GM21619 (cell line): Measurements from ENCODE around the gene CBLB.

Source experiments
- ATAC-seq: cut with Tn5 transposase; IDR thresholded peaks from one replicate; pipeline ENCODE4 v1.9.1; 2021; ENCODE audit not compliant: unreplicated experiment

The CBLB gene

DNA sequence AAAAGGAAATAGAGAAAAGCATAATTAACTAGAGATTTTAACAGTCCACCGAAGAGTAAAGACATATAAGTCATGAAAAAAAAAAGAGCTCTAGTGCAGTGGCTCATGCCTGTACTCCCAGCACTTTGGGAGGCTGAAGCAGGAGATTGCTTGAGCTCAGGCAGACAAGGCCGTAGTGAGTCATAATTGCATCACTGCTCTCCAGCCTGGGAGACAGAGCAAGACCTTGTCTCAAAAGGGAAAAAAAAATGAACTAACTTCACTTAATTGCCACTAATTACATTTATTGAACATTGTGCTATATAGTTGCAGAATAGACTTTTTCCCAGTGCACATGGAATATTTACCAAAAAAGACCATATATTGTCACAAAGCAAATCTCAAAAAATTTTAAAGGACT is 221.8 kb downstream of the CBLB start:
- no peak for ATAC-seq

DNA sequence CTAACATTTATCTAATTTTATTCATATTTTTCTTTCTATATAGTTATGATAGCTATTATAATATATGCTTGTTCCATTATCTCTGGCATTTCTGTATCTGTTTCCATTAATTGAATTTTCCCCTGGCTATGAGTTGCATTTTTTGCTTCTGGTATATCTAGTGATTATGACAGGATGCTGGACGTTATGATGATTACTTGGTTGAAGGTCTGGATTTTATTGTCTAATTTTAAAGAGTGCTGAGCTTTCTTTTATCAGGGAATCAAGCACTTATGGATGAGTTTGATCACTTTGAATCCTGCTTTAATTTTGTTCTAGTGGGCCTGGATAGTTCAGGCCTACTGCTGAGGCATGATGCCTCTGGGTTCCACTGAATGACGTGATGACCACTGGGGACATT is 229.7 kb downstream of the CBLB start:
- no peak for ATAC-seq

DNA sequence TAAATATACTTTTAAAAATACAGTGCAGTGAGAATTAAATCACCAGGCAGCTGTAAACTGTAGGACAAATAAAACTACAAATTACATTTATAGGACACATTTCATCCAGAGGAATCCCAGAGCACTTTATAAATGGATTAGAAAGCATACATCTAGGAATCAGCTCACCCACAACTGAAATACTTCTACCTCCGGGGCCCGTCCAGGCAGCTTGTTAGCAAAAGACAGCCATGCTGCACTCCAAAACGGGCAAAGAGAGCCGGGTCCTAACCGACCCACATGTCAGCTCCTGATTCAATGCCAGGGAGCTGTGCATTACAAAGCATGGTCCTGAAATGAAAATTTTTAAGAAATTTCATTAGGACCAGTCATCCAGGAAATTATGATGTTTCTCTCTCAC is 234.1 kb downstream of the CBLB start:
- no peak for ATAC-seq

- no peak for ATAC-seq
These were observed 239.1 kb downstream of the CBLB start for GRCh38 chr3:105629718-105630117.

DNA sequence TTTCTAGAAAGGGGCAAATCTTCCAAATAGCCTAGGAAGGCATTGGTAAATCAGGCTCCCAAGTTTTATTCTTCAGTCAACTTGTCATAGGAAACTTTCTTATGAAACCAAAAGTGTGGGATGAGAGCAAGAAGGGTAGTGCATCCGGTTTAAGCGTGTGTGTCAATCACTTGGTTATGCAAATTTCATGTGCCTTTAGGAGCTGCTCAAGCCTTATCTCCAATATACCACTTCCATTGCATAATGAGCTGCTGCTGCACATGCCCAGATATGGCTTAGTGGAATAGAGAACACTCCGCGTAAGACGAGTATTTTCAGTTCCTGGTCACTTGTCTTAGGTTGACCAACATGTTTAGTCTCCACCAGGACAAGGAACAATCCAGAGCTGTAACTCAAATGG is 242.1 kb downstream of the CBLB start:
- ATAC-seq, result no peak

GRCh38 chr3:105622169-105622568 is 246.6 kb downstream of the CBLB start:
- ATAC-seq, result no peak

- ATAC-seq, result no peak
These were observed 248.6 kb downstream of the CBLB start for GRCh38 chr3:105620236-105620635.

- no peak for ATAC-seq
These were observed 249.2 kb downstream of the CBLB start for GRCh38 chr3:105619651-105620050.

- ATAC-seq, result no peak
These were observed 250.3 kb downstream of the CBLB start for GRCh38 chr3:105618556-105618955.

DNA sequence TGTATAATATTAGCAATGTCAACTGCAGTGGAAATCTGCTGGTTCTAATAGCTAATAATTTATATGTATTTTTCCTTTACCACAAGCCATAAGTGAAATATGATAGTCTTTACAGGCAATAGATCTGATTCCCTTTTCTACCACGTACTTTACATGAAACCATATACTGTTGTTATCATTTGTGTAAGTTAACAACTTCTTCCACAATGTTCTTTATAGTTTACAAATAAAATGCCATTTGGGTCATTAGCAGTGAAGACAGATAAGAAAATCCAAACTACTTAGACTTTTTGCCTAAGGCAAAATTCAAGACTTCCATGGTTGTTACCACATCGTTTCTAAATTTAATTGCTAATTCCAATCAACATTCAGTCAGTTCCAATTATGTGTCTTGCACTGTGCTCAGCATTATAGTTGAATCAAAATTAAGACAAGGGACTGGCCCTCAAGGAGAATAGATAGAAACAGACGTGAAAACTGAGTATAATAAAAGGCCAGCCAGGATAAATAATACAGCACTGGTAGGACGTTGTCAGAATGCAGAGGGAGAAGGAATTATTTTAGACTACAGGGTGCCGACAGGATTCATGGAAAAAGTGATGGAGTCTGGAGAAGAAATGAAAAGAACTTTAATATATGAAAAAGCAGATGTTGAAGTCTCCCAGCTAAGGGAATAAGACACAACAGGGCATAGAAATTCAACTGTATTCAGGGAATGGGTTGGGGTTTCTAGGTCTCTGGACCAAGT is 252.3 kb downstream of the CBLB start:
- ATAC-seq, result no peak

DNA sequence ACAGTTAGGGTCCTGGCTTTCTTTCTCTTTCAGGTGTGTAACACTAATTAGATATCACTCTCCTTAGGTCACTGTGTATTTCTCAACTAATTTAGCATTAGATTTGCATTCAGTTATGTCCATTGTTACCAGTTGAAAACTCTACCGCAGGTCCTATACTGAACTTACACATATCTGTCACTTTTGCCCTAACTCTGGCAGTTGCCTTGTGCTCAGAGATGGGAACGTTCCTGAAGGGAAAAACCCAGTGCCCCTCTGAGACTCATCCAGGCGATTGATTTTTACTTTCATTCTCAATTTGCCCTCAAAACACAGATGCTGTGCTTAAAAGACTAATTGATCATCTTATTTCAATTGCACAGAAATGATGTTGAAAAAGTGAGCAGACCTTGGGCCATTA is 253.0 kb downstream of the CBLB start:
- no peak for ATAC-seq

- no peak for ATAC-seq
These were observed 254.4 kb downstream of the CBLB start for GRCh38 chr3:105614288-105615030.

- ATAC-seq, result no peak
These were observed 255.7 kb downstream of the CBLB start for GRCh38 chr3:105613120-105613519.

DNA sequence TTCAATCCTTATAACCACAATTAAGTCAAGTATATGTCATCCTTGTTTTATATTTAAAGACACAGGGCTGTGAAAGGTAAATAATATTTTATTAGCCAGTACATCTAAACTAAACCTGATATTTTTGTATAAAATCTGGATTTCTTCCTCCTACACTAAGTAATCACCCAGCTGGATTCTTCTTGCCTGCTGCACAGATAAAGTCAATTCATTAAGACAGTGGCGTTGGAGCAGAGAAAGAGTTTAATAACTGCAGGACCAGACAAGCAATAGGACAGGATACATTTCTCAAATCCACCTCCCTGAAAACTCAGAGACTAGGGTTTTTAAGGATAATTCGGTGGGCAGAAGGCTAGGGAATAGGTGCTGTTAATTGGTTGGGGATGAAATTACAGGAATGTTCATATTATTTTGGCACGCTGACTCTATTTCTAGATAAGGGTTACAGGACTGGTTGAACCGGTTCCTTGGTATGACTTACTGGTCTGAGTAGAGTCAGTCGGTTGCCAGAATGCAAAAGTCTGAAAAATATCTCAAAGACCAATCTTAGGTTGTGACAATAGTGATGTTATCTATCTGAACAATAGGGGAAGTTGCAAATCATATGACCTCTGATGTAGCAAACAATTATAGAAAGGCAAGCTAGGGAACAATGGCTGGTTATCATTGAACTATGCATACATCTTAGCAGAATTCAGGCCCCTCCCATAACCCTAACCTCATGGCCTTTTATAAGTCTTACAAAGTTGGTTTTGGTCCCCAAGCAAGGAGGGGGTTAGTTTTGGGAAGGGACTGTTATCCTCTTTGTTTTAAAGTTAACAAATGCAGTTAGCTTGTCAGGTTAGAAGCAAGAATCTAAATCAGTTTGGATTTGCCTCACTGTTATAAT is 257.3 kb downstream of the CBLB start:
- ATAC-seq, result no peak

GRCh38 chr3:105610473-105610872 is 258.3 kb downstream of the CBLB start:
- ATAC-seq, result no peak

DNA sequence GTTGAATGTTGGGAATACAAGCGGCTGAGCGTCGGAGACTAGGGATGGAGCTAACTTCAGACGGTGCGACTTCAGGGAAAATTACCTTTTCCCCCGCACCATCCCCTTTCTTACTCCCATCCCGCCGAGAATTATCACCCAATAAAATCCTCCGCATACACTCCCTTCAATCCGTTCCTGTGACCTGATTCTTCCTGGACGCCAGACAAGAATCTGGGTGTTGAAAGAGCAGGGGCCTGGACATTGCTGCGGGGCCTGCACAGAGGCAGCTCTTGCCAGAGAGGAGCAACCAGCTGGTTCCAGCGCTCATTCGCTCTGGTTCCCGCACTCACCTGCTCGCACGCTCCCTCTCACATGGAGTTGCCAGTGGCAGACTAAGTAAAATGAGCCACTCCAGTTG is 260.2 kb downstream of the CBLB start:
- ATAC-seq, result no peak

DNA sequence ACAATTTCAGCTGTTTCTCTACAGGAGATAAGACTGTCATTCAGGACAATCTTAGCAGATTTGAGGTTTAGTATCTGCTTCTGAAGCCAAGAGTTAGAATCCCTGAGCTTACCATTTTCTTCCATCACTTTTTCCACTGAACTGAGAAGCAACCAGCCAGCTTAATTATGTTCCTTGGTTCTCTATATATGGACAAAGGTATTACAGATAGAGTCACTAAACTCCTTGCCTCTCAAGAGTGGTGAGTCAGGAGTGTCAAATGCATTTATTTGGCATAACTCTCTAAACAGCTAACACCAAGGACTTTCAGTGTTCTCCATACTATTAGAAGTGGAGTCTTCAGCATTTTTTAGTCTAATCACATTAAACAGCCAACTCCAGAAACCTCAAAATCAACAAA is 262.8 kb downstream of the CBLB start:
- ATAC-seq, result no peak
